SW 1271 (cell line): ENCODE measurements around the gene FILIP1L.

ENCODE experiments used
- DNase-seq, 2 experiments: peaks; one replicate each; lab custom pipeline; 2025; lab: John Stamatoyannopoulos, UW

FILIP1L gene

GRCh38 chr3:99891610-99892285 lies 222.6 kb downstream of the FILIP1L start:
- no peak for DNase-seq

- no peak for DNase-seq
Observed at GRCh38 chr3:99885851-99886250, 228.4 kb downstream of the FILIP1L start.

- no peak for DNase-seq
Observed at GRCh38 chr3:99885085-99885484, 229.2 kb downstream of the FILIP1L start.

- DNase-seq, result no peak
Observed at GRCh38 chr3:99884484-99884883, 229.8 kb downstream of the FILIP1L start.

GRCh38 chr3:99883693-99884092 lies 230.6 kb downstream of the FILIP1L start:
- no peak for DNase-seq

GRCh38 chr3:99883138-99883461 lies 231.2 kb downstream of the FILIP1L start:
- no peak for DNase-seq

- DNase-seq, result no peak
Observed at GRCh38 chr3:99882436-99883137, 231.7 kb downstream of the FILIP1L start.

GRCh38 chr3:99881121-99881524 lies 233.2 kb downstream of the FILIP1L start:
- no peak for DNase-seq

GRCh38 chr3:99879275-99879674 lies 235.0 kb downstream of the FILIP1L start:
- DNase-seq, result no peak

GRCh38 chr3:99878005-99878404 lies 236.3 kb downstream of the FILIP1L start:
- DNase-seq, result peak in 1 of 2 experiments; percentile 30

- no peak for DNase-seq
Observed at GRCh38 chr3:99877031-99877579, 237.2 kb downstream of the FILIP1L start.

GRCh38 chr3:99875929-99876841 lies 238.1 kb downstream of the FILIP1L start:
- no peak for DNase-seq

GRCh38 chr3:99875581-99875928 lies 238.7 kb downstream of the FILIP1L start:
- DNase-seq, result no peak

- no peak for DNase-seq
Observed at GRCh38 chr3:99874237-99875002, 239.9 kb downstream of the FILIP1L start.

- no peak for DNase-seq
Observed at GRCh38 chr3:99873269-99874102, 240.8 kb downstream of the FILIP1L start.

- DNase-seq, result no peak
Observed at GRCh38 chr3:99872923-99873254, 241.4 kb downstream of the FILIP1L start.

- no peak for DNase-seq
Observed at GRCh38 chr3:99871231-99872045, 242.9 kb downstream of the FILIP1L start.

GRCh38 chr3:99870712-99871111 lies 243.6 kb downstream of the FILIP1L start:
- no peak for DNase-seq

- DNase-seq, result no peak
Observed at GRCh38 chr3:99869621-99870020, 244.7 kb downstream of the FILIP1L start.

GRCh38 chr3:99868311-99868646 lies 246.0 kb downstream of the FILIP1L start:
- DNase-seq, result no peak
